Measurements from ENCODE around the gene RGL2.
A peak's percentile ranks its signal among the peaks of the same experiment; 100 is the strongest.

The RGL2 gene

GRCh38 chr6:33324125-33324524 is 25.4 kb upstream of the RGL2 start:
- Mint-ChIP-seq H3K9me3 (no peaks in the 10 kb centered on the region), H3K27me3 (ENCODE audit: low read depth) (no peaks in the 10 kb centered on the region), H3K4me1 (peaks cover 45% of the 10 kb centered on the region), H3K36me3 (ENCODE audit: low read depth) (peaks cover 19% of the 10 kb centered on the region), H3K27ac (peak overlapping the region in 1 of 3 experiments; percentile 88), H3K4me3 (peak overlapping the region; percentile 89 to 92 (median 92))
- TF ChIP-seq, protein P1, sequence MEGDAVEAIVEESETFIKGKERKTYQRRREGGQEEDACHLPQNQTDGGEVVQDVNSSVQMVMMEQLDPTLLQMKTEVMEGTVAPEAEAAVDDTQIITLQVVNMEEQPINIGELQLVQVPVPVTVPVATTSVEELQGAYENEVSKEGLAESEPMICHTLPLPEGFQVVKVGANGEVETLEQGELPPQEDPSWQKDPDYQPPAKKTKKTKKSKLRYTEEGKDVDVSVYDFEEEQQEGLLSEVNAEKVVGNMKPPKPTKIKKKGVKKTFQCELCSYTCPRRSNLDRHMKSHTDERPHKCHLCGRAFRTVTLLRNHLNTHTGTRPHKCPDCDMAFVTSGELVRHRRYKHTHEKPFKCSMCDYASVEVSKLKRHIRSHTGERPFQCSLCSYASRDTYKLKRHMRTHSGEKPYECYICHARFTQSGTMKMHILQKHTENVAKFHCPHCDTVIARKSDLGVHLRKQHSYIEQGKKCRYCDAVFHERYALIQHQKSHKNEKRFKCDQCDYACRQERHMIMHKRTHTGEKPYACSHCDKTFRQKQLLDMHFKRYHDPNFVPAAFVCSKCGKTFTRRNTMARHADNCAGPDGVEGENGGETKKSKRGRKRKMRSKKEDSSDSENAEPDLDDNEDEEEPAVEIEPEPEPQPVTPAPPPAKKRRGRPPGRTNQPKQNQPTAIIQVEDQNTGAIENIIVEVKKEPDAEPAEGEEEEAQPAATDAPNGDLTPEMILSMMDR (IDR thresholded peaks at IDR 0.05; ENCODE audit: unreplicated experiment in 3 of 3) = no peak

GRCh38 chr6:33323623-33323948 is 24.8 kb upstream of the RGL2 start:
- peak overlapping the region; percentile 89 to 92 (median 92) for H3K4me3 Mint-ChIP-seq
- no peaks in the 10 kb centered on the region for H3K9me3 Mint-ChIP-seq
- TF ChIP-seq, protein P1 (IDR thresholded peaks at IDR 0.05; ENCODE audit: unreplicated experiment in 3 of 3) = no peak
- H3K27ac Mint-ChIP-seq = peak overlapping the region; percentile 88 to 91 (median 91)
- H3K36me3 Mint-ChIP-seq (ENCODE audit: low read depth) = peaks cover 22% of the 10 kb centered on the region
- no peaks in the 10 kb centered on the region for H3K27me3 Mint-ChIP-seq (ENCODE audit: low read depth)
- peaks cover 50% of the 10 kb centered on the region for H3K4me1 Mint-ChIP-seq

- Mint-ChIP-seq H3K27ac (peak overlapping the region; percentile 38 to 91 (median 83)), H3K27me3 (ENCODE audit: low read depth) (no peaks in the 10 kb centered on the region), H3K36me3 (ENCODE audit: low read depth) (peaks cover 24% of the 10 kb centered on the region), H3K9me3 (no peaks in the 10 kb centered on the region), H3K4me3 (peak overlapping the region; percentile 88 to 97 (median 96)), H3K4me1 (peaks cover 66% of the 10 kb centered on the region)
- TF ChIP-seq, protein P1 (IDR thresholded peaks at IDR 0.05; ENCODE audit: unreplicated experiment in 3 of 3) = no peak
These were observed 22.5 kb upstream of the RGL2 start for GRCh38 chr6:33321227-33321626.

- Mint-ChIP-seq H3K27me3 (ENCODE audit: low read depth) (no peaks in the 10 kb centered on the region), H3K27ac (peak overlapping the region; percentile 44 to 91 (median 59)), H3K4me1 (peaks cover 66% of the 10 kb centered on the region), H3K36me3 (ENCODE audit: low read depth) (peaks cover 24% of the 10 kb centered on the region), H3K4me3 (peak overlapping the region; percentile 88 to 97 (median 96)), H3K9me3 (no peaks in the 10 kb centered on the region)
- TF ChIP-seq, protein P1 (IDR thresholded peaks at IDR 0.05; ENCODE audit: unreplicated experiment in 3 of 3) = no peak
These were observed 21.8 kb upstream of the RGL2 start for GRCh38 chr6:33320315-33321181.

DNA sequence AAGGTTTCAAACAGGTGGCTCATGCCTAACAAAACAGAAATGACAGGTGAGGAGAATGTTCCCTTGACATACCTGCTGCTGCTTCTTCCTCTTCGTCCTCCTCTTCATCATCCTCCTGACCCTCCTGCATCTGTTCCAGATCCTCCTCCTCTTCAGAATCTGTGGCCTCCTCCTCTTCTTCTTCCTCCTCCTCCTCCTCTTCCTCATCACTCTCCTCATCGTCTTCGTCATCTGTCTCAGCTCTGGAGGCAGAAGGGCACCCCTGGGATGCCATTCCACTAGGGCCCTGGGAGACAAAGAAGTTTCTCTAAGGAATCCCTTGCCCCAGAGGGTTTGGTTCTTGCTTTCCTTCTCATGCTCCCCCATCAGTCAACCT is 21.2 kb upstream of the RGL2 start:
- Mint-ChIP-seq H3K4me3 (peak overlapping the region; percentile 88 to 97 (median 96)), H3K27me3 (ENCODE audit: low read depth) (no peaks in the 10 kb centered on the region)

More for the DNA sequence above, 21.2 kb upstream of the RGL2 start:
- H3K27ac Mint-ChIP-seq = peak overlapping the region; percentile 64 to 98 (median 91)
- peaks cover 66% of the 10 kb centered on the region for H3K4me1 Mint-ChIP-seq
- no peaks in the 10 kb centered on the region for H3K9me3 Mint-ChIP-seq
- peaks cover 24% of the 10 kb centered on the region for H3K36me3 Mint-ChIP-seq (ENCODE audit: low read depth)
- TF ChIP-seq, protein P1 (IDR thresholded peaks at IDR 0.05; ENCODE audit: unreplicated experiment in 3 of 3) = no peak
